Endodermal cell (in vitro differentiated cells): ENCODE data around the gene HMCN2. TPM values are rescaled to one million over a fixed set of nuclear protein-coding genes. Genes with fewer than 3 reads are reported as not detected.
"Not testable (repeated sequence)": the region's sequence is repeated elsewhere in the genome, so short reads cannot be mapped to it uniquely, and the experiment has no call there.

Experiments
- DNase-seq: peaks from one replicate; pipeline ENCODE4 v3.0.0-alpha.2; 2017
- H3K27ac ChIP-seq: 2 replicates; pipeline ENCODE4 v1.5.1; 2013; ENCODE audit warnings: mild to moderate bottlenecking, low read depth, low read length, moderate library complexity
- H3K27me3 ChIP-seq: 2 replicates; pipeline ENCODE4 v1.6.1; 2013; ENCODE audit warnings: mild to moderate bottlenecking, low read length, moderate library complexity; ENCODE audit not compliant: insufficient read depth, control insufficient read depth, poor library complexity, severe bottlenecking
- H3K36me3 ChIP-seq: 2 replicates; pipeline ENCODE4 v1.7.0; 2013; ENCODE audit warnings: mild to moderate bottlenecking, low read length, moderate library complexity; ENCODE audit not compliant: control insufficient read depth, insufficient read depth
- H3K4me1 ChIP-seq: one replicate; pipeline ENCODE4 v1.7.0; 2013; ENCODE audit warnings: low read length; ENCODE audit not compliant: control insufficient read depth, insufficient read depth
- H3K4me3 ChIP-seq: 2 replicates; pipeline ENCODE4 v1.5.1; 2013; ENCODE audit warnings: mild to moderate bottlenecking, low read length, moderate library complexity
- H3K9ac ChIP-seq: 2 replicates; pipeline ENCODE4 v1.6.1; 2013; ENCODE audit warnings: mild to moderate bottlenecking, low read length, moderate library complexity; ENCODE audit not compliant: poor library complexity, severe bottlenecking; ENCODE audit errors: extremely low read depth
- H3K9me3 ChIP-seq: 2 replicates; pipeline ENCODE4 v1.6.1; 2013; ENCODE audit warnings: mild to moderate bottlenecking, low read length, moderate library complexity; ENCODE audit not compliant: control insufficient read depth
- H3K27ac Mint-ChIP-seq: 2 replicates; pipeline ENCODE4 v1.8.0; 2020; ENCODE audit warnings: mixed read lengths
- H3K27me3 Mint-ChIP-seq: 2 replicates; pipeline ENCODE4 v1.8.0; 2021; ENCODE audit warnings: mild to moderate bottlenecking, mixed read lengths; ENCODE audit not compliant: insufficient read depth
- H3K36me3 Mint-ChIP-seq: 2 replicates; pipeline ENCODE4 v1.8.0; 2020; ENCODE audit warnings: low read depth, mixed read lengths
- H3K4me1 Mint-ChIP-seq: 2 replicates; pipeline ENCODE4 v1.8.0; 2020; ENCODE audit warnings: mixed read lengths
- H3K4me3 Mint-ChIP-seq: 2 replicates; pipeline ENCODE4 v1.8.0; 2020; ENCODE audit warnings: mild to moderate bottlenecking, moderate library complexity, mixed read lengths
- H3K9me3 Mint-ChIP-seq: 2 replicates; pipeline ENCODE4 v1.8.0; 2020; ENCODE audit warnings: mild to moderate bottlenecking, mixed read lengths
- WGBS, 2 experiments: methylation state at CpG; one replicate each; pipeline versions ENCODE4 v1.1.5 to v1.1.7; 2013; ENCODE audit warnings: missing lambda C conversion rate in 2 of 2, mixed read lengths in 1 of 2; ENCODE audit not compliant: insufficient coverage in 1 of 2, insufficient read length in 1 of 2; 5-methylcytosine and 5-hydroxymethylcytosine counted together
- total RNA-seq, 2 donors: library from RNA; stranded (reverse); fragmentation: NEBNext Ultra II Directional in 1 of 2; extraction: Animal tissue kit (Norgen Biotek cat#: 25700) in 1 of 2; gene quantifications; 2 replicates in 1 of 2; 3 replicates in 1 of 2; pipeline ENCODE4 v1.2.1, GENCODE V29; 2021
- TF ChIP-seq, protein P1 (sequence below): fragments of 200-600 bp; sonication (generic); conservative IDR thresholded peaks from 2 replicates; pipeline ENCODE4 v1.5.0; 2021; ENCODE audit warnings: antibody characterized with exemption, mild to moderate bottlenecking

The HMCN2 gene
- total RNA-seq, 2 donors from 2014 or later, result 3.3 to 3.9 TPM

DNA sequence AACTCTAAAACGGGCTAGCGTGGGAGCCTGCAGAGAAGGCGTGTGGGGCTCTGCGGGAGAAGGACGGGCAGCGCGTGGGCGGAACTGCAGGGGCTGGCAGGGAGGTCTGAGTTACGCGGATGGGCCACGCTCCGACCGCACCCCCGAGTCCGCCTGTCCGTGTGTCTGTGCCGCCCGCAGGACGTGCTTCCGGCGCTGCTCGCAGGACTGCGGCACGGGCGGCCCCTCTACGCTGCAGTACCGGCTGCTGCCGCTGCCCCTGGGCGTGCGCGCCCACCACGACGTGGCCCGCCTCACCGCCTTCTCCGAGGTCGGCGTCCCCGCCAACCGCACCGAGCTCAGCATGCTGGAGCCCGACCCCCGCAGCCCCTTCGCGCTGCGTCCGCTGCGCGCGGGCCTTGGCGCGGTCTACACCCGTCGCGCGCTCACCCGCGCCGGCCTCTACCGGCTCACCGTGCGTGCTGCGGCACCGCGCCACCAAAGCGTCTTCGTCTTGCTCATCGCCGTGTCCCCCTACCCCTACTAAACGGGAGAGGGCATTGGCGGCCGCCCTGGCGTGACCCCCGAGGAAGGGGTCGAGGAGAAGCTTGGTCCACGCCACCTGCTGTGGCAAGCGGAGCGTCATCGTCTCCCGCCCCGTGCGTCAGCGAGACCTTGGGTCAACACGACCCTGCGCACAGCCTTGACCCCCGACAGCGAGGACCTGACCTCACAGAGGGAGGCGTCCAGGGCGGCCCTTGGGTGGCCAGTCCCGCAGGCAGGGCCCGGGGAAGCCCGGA is 167.8 kb downstream of the HMCN2 start:
- H3K27ac ChIP-seq, result no peak overlapping the region
- H3K9me3 ChIP-seq, result no peaks in the 10 kb centered on the region
- peaks cover 45% of the 10 kb centered on the region for H3K27me3 Mint-ChIP-seq
- peak; percentile 90 for DNase-seq
- H3K27me3 ChIP-seq, result peaks cover 29% of the 10 kb centered on the region
- H3K4me3 Mint-ChIP-seq, result peak overlapping the region; percentile 46
- H3K4me1 ChIP-seq, result no peaks in the 10 kb centered on the region
- TF ChIP-seq, protein P1, sequence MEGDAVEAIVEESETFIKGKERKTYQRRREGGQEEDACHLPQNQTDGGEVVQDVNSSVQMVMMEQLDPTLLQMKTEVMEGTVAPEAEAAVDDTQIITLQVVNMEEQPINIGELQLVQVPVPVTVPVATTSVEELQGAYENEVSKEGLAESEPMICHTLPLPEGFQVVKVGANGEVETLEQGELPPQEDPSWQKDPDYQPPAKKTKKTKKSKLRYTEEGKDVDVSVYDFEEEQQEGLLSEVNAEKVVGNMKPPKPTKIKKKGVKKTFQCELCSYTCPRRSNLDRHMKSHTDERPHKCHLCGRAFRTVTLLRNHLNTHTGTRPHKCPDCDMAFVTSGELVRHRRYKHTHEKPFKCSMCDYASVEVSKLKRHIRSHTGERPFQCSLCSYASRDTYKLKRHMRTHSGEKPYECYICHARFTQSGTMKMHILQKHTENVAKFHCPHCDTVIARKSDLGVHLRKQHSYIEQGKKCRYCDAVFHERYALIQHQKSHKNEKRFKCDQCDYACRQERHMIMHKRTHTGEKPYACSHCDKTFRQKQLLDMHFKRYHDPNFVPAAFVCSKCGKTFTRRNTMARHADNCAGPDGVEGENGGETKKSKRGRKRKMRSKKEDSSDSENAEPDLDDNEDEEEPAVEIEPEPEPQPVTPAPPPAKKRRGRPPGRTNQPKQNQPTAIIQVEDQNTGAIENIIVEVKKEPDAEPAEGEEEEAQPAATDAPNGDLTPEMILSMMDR, result peak; percentile 87
- no peak overlapping the region for H3K9ac ChIP-seq
- H3K9me3 Mint-ChIP-seq, result peaks cover 10% of the 10 kb centered on the region
- no peaks in the 10 kb centered on the region for H3K36me3 Mint-ChIP-seq
- peak overlapping the region; percentile 78 for H3K4me3 ChIP-seq
- 8 to 9% methylated on average over 24 to 92 of the region's 92 CpGs for WGBS, 2 experiments
- H3K27ac Mint-ChIP-seq, result no peak overlapping the region
- no peaks in the 10 kb centered on the region for H3K36me3 ChIP-seq
- H3K4me1 Mint-ChIP-seq, result no peaks in the 10 kb centered on the region

DNA sequence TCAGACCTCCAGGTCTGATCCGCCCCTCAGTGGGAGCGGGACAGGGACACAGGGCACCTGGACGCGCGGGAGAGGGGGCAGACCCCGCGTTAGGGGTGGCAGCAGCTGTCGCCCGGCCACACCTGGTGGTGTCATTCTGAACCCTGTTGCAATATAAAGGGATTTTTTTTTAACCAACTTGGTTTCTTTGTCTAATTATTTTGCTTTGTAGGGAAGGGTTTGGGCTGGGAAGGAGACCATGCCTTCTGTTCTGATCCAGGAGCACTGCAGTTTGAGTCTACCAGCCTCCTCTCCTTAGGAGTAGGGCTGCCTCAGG is 168.3 kb downstream of the HMCN2 start:
- Histone ChIP-seq H3K9ac (no peak overlapping the region), H3K4me3 (peak overlapping the region; percentile 78), H3K4me1 (no peaks in the 10 kb centered on the region), H3K36me3 (no peaks in the 10 kb centered on the region), H3K27me3 (peaks cover 29% of the 10 kb centered on the region), H3K27ac (no peak overlapping the region), H3K9me3 (no peaks in the 10 kb centered on the region)
- peak overlapping the region; percentile 46 for H3K4me3 Mint-ChIP-seq
- peaks cover 10% of the 10 kb centered on the region for H3K9me3 Mint-ChIP-seq
- TF ChIP-seq, protein P1, result no peak
- no peak for DNase-seq
- WGBS, 2 experiments, result 66 to 67% methylated on average over 6 to 9 of the region's 9 CpGs
- no peak overlapping the region for H3K27ac Mint-ChIP-seq
- no peaks in the 10 kb centered on the region for H3K36me3 Mint-ChIP-seq
- H3K4me1 Mint-ChIP-seq, result no peaks in the 10 kb centered on the region
- peaks cover 45% of the 10 kb centered on the region for H3K27me3 Mint-ChIP-seq

GRCh38 chr9:130434656-130435055 is 169.1 kb downstream of the HMCN2 start:
- not testable (repeated sequence) for H3K9me3 ChIP-seq, H3K4me1 Mint-ChIP-seq, H3K4me3 Mint-ChIP-seq, H3K27ac ChIP-seq, H3K4me3 ChIP-seq, H3K36me3 Mint-ChIP-seq, H3K27ac Mint-ChIP-seq, H3K36me3 ChIP-seq, H3K4me1 ChIP-seq, DNase-seq, H3K9ac ChIP-seq
- Mint-ChIP-seq H3K27me3 (peaks cover 45% of the 10 kb centered on the region), H3K9me3 (peaks cover 11% of the 10 kb centered on the region)
- peaks cover 29% of the 10 kb centered on the region for H3K27me3 ChIP-seq
- WGBS, 2 experiments, result 84 to 97% methylated on average over 2 of the region's 5 CpGs
